ENCODE measurements around the gene ZNF423. TPM values are rescaled to one million over a fixed set of nuclear protein-coding genes. Genes with fewer than 3 reads are reported as not detected.

Gene ZNF423
- total and polyA plus RNA-seq, 2 of the 13 experiments (the other 11 are each of a cell fraction or from before 2014, with no cell fraction given), result 0.07 to 0.31 TPM

DNA sequence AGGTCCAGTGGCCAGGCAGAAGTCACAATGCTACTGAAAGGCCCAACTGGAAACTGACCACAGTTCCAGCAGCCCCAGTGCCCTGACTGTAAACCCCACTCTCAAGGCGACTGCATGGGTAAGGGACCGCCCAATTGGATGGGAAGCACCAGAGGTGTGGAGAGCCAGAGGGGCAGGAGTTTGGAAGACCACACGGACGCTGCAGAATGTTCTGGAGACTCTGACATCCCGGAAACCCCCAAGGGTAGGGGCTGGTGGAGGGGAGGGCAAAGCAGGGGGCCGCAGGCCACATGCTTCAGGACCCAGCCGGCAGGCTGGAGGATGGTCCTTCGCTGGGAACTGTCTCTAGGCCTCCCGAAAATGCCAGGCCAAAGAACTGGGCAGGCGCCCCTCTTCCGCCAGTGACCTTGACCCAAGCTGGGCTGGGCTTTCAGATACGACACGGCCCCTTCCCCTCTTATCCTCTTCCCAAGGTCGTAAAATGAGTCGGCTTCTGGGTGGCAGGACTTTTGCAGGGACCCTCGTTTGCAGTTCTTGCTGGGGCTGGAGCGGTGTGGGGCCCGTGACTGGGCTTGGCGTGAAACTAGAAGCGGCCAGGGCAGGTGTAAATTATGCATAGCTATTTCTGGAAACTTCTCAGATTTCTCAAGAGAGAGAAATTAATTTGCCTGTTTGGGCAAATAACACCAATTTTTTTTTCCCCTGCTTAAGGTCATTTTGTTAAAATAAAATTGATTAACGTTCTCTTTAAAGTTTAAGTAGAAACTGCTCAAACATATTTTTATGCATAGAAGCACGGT, 372.1 kb downstream of the ZNF423 start:
- ATAC-seq, result no peak
- CTCF ChIA-PET (ENCODE audit: low intra/inter-chr PET ratio, low total read pairs), result no interaction called here

More for the DNA sequence above, 372.1 kb downstream of the ZNF423 start:
- in situ Hi-C loops (cut with HindIII; ENCODE audit: extremely low pct_ligation_motif_present, low pct_unique_long_range_greater_than_20kb), result no loop called here
- Histone ChIP-seq H3K27me3 (ENCODE audit: control insufficient read depth in 1 of 2, insufficient read depth in 2 of 2, low read length in 2 of 2) (peaks cover 0 to 6% of the 10 kb centered on the region in 2 experiments; a peak in 1 of 5 replicates), H3K4me2 (ENCODE audit: low read depth, low read length) (no peak overlapping the region), H3K79me2 (ENCODE audit: insufficient read depth, low read length) (no peaks in the 10 kb centered on the region), H3K9me3 (ENCODE audit: low read length) (no peaks in the 10 kb centered on the region), H3K36me3 (replicated peaks in 1 of 2; ENCODE audit: control insufficient read depth in 1 of 2, insufficient read depth in 2 of 2, low read length in 2 of 2) (no peaks in the 10 kb centered on the region), H3K4me1 (ENCODE audit: insufficient read depth, low read length) (no peaks in the 10 kb centered on the region), H2AFZ (ENCODE audit: low read length) (no peak overlapping the region), H3K27ac (ENCODE audit: extremely low read length, insufficient read depth, low read length) (no peak overlapping the region), H3K4me3 (replicated peaks in 1 of 3; ENCODE audit: insufficient read depth in 1 of 3, low read depth in 2 of 3, low read length in 3 of 3) (no peak overlapping the region), H4K20me1 (ENCODE audit: insufficient read depth, low read length) (no peaks in the 10 kb centered on the region), H3K9ac (ENCODE audit: insufficient read depth, low read depth, low read length) (no peak overlapping the region)
- POLR2A ChIA-PET, result no interaction called here
- 58% methylated on average over 18 of the region's 22 CpGs for WGBS (ENCODE audit: low lambda C conversion rate)
- FAIRE-seq, result no peak
- DNase-seq (ENCODE audit: low spot score), result no peak
- no peak for TF ChIP-seq ZNF326 (CRISPR knock-in tag; IDR thresholded peaks at IDR 0.05; ENCODE audit: borderline replicate concordance)
- TF ChIP-seq ZNF652 (CRISPR knock-in tag; IDR thresholded peaks at IDR 0.05; ENCODE audit: borderline replicate concordance, low read depth), result no peak
- TF ChIP-seq ZNF879 (CRISPR knock-in tag; IDR thresholded peaks at IDR 0.05), result no peak
- no peak for TF ChIP-seq JARID2 (CRISPR knock-in tag; IDR thresholded peaks at IDR 0.05; ENCODE audit: insufficient replicate concordance)
- no peak for TF ChIP-seq MTF2 (CRISPR knock-in tag; IDR thresholded peaks at IDR 0.05; ENCODE audit: borderline replicate concordance)
- TF ChIP-seq, protein P1, sequence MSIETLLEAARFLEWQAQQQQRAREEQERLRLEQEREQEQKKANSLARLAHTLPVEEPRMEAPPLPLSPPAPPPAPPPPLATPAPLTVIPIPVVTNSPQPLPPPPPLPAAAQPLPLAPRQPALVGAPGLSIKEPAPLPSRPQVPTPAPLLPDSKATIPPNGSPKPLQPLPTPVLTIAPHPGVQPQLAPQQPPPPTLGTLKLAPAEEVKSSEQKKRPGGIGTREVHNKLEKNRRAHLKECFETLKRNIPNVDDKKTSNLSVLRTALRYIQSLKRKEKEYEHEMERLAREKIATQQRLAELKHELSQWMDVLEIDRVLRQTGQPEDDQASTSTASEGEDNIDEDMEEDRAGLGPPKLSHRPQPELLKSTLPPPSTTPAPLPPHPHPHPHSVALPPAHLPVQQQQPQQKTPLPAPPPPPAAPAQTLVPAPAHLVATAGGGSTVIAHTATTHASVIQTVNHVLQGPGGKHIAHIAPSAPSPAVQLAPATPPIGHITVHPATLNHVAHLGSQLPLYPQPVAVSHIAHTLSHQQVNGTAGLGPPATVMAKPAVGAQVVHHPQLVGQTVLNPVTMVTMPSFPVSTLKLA (IDR thresholded peaks at IDR 0.05), result no peak
- TF ChIP-seq HNRNPK (IDR thresholded peaks at IDR 0.05; ENCODE audit: low read depth, low read length, poor library complexity, severe bottlenecking), result no peak
- TF ChIP-seq ZNF775 (CRISPR knock-in tag; IDR thresholded peaks at IDR 0.05; ENCODE audit: borderline replicate concordance), result no peak
- TF ChIP-seq, protein P2, sequence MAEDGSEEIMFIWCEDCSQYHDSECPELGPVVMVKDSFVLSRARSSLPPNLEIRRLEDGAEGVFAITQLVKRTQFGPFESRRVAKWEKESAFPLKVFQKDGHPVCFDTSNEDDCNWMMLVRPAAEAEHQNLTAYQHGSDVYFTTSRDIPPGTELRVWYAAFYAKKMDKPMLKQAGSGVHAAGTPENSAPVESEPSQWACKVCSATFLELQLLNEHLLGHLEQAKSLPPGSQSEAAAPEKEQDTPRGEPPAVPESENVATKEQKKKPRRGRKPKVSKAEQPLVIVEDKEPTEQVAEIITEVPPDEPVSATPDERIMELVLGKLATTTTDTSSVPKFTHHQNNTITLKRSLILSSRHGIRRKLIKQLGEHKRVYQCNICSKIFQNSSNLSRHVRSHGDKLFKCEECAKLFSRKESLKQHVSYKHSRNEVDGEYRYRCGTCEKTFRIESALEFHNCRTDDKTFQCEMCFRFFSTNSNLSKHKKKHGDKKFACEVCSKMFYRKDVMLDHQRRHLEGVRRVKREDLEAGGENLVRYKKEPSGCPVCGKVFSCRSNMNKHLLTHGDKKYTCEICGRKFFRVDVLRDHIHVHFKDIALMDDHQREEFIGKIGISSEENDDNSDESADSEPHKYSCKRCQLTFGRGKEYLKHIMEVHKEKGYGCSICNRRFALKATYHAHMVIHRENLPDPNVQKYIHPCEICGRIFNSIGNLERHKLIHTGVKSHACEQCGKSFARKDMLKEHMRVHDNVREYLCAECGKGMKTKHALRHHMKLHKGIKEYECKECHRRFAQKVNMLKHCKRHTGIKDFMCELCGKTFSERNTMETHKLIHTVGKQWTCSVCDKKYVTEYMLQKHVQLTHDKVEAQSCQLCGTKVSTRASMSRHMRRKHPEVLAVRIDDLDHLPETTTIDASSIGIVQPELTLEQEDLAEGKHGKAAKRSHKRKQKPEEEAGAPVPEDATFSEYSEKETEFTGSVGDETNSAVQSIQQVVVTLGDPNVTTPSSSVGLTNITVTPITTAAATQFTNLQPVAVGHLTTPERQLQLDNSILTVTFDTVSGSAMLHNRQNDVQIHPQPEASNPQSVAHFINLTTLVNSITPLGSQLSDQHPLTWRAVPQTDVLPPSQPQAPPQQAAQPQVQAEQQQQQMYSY (CRISPR knock-in tag; IDR thresholded peaks at IDR 0.05), result no peak
- TF ChIP-seq, protein P3, sequence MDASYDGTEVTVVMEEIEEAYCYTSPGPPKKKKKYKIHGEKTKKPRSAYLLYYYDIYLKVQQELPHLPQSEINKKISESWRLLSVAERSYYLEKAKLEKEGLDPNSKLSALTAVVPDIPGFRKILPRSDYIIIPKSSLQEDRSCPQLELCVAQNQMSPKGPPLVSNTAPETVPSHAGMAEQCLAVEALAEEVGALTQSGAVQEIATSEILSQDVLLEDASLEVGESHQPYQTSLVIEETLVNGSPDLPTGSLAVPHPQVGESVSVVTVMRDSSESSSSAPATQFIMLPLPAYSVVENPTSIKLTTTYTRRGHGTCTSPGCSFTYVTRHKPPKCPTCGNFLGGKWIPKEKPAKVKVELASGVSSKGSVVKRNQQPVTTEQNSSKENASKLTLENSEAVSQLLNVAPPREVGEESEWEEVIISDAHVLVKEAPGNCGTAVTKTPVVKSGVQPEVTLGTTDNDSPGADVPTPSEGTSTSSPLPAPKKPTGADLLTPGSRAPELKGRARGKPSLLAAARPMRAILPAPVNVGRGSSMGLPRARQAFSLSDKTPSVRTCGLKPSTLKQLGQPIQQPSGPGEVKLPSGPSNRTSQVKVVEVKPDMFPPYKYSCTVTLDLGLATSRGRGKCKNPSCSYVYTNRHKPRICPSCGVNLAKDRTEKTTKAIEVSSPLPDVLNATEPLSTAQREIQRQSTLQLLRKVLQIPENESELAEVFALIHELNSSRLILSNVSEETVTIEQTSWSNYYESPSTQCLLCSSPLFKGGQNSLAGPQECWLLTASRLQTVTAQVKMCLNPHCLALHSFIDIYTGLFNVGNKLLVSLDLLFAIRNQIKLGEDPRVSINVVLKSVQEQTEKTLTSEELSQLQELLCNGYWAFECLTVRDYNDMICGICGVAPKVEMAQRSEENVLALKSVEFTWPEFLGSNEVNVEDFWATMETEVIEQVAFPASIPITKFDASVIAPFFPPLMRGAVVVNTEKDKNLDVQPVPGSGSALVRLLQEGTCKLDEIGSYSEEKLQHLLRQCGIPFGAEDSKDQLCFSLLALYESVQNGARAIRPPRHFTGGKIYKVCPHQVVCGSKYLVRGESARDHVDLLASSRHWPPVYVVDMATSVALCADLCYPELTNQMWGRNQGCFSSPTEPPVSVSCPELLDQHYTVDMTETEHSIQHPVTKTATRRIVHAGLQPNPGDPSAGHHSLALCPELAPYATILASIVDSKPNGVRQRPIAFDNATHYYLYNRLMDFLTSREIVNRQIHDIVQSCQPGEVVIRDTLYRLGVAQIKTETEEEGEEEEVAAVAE (CRISPR knock-in tag; IDR thresholded peaks at IDR 0.05; ENCODE audit: borderline replicate concordance), result no peak
- TF ChIP-seq GFI1 (CRISPR knock-in tag; IDR thresholded peaks at IDR 0.05; ENCODE audit: borderline replicate concordance), result no peak
- no peak for TF ChIP-seq GATA4 (IDR thresholded peaks at IDR 0.05; ENCODE audit: borderline replicate concordance, low read depth)
- TF ChIP-seq ZNF615 (CRISPR knock-in tag; IDR thresholded peaks at IDR 0.05; ENCODE audit: borderline replicate concordance), result no peak
- no peak for TF ChIP-seq ZNF75D (CRISPR knock-in tag; IDR thresholded peaks at IDR 0.05; ENCODE audit: borderline replicate concordance)
- BruUV-seq (replicated peaks), result no TSS peak
- intact Hi-C loops (cut with micrococcal nuclease; ENCODE audit: unreplicated experiment), result no loop called here

Measured in HepG2 (cell line).